H1 (cell line): ENCODE data around the gene RAD51B. TPM values are rescaled to one million over a fixed set of nuclear protein-coding genes. Genes with fewer than 3 reads are reported as not detected.

Experiments used
- BRCA1 ChIP-seq: IDR thresholded peaks from 2 replicates; pipeline ENCODE4 v1.6.1; 2012; ENCODE audit warnings: low read depth, low read length, improper control_type of control experiment
- CHD7 ChIP-seq: fragments of 300-600 bp; sonication (generic); IDR thresholded peaks from 2 replicates; pipeline ENCODE4 v1.7.1; 2012; ENCODE audit warnings: low read length, moderate library complexity, mild to moderate bottlenecking, inconsistent platforms; ENCODE audit not compliant: insufficient replicate concordance
- polyA plus RNA-seq, 7 experiments: library from polyadenylated mRNA; depleted of rRNA in 3 of 7; stranded (reverse) in 5 of 7; unstranded in 2 of 7; fragments of >200 nt in 5 of 7; fragments of 200-250 nt in 2 of 7; gene quantifications; 1 replicate in 5 of 7; 2 replicates in 1 of 7; 4 replicates in 1 of 7; pipeline versions ENCODE4 v1.2.1 to v1.2.3, GENCODE V29; 2011 to 2013; ENCODE audit warnings: missing spikeins in 2 of 7, mixed read lengths in 2 of 7
- total RNA-seq: library from RNA; stranded (reverse); fragmentation: NEBNext Ultra II Directional; extraction: Animal tissue kit (Norgen Biotek cat#: 25700); gene quantifications from 2 replicates; pipeline ENCODE4 v1.2.1, GENCODE V29; 2021

The RAD51B gene
- total and polyA plus RNA-seq, 2 of the 8 experiments (the other 6 are each of a cell fraction or from before 2014, with no cell fraction given): 3.9 to 14.9 TPM

GRCh38 chr14:68260121-68260520 lies 440.5 kb downstream of the RAD51B start (continued):
- TF ChIP-seq CHD7 (no peak), BRCA1 (no peak)
